ENCODE results near the gene WNK4.

Gene WNK4

GRCh38 chr17:42841975-42842685, 61.7 kb downstream of the WNK4 start:
- no peak for DNase-seq

GRCh38 chr17:42843358-42843934, 63.0 kb downstream of the WNK4 start:
- DNase-seq, result peak; percentile 49 to 55

- no peak for DNase-seq
Measured at GRCh38 chr17:42844271-42844670, 63.9 kb downstream of the WNK4 start, which contains the start of gene AOC2. AOC2 (plus strand) TSS chr17:42844580; CDS start chr17:42844627, 47 bp downstream.

- no peak for DNase-seq
Measured at GRCh38 chr17:42844761-42845555, 64.5 kb downstream of the WNK4 start.

GRCh38 chr17:42845556-42845917, 65.1 kb downstream of the WNK4 start:
- DNase-seq, result no peak

- no peak for DNase-seq
Measured at GRCh38 chr17:42845918-42846593, 65.6 kb downstream of the WNK4 start.
